GM12875 (cell line): ENCODE data around the gene C1GALT1.

Experiments used
- H3K4me3 ChIP-seq: one replicate; pipeline ENCODE4 v1.5.1; 2011; ENCODE audit warnings: low read depth, low read length, control low read depth
- TF ChIP-seq, protein P1 (sequence below): IDR thresholded peaks from 2 replicates; pipeline ENCODE4 v1.5.1; 2011; ENCODE audit warnings: low read depth, mild to moderate bottlenecking, control low read depth, inconsistent platforms, low read length, moderate library complexity, borderline replicate concordance; ENCODE audit not compliant: insufficient read depth

C1GALT1 gene

DNA sequence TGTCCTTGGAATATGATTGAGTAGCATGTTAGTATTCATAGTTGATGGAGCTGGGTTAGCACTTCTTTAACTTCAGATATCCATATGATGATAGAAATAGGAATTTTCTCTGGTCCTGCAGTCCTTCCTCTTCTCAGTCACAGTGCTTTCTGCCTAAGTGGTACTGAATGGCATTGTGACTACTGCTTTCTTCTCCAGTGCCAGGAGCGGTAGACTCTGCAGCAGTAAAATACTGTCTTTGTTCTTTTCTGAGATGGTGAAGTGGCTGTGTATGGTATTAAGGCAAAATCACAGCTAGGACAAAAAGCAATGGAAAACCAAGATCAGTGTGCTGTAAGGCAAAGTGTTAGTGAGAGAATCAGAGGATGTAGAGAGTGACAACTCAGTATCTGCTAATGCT is 46.6 kb downstream of the C1GALT1 start:
- TF ChIP-seq, protein P1, sequence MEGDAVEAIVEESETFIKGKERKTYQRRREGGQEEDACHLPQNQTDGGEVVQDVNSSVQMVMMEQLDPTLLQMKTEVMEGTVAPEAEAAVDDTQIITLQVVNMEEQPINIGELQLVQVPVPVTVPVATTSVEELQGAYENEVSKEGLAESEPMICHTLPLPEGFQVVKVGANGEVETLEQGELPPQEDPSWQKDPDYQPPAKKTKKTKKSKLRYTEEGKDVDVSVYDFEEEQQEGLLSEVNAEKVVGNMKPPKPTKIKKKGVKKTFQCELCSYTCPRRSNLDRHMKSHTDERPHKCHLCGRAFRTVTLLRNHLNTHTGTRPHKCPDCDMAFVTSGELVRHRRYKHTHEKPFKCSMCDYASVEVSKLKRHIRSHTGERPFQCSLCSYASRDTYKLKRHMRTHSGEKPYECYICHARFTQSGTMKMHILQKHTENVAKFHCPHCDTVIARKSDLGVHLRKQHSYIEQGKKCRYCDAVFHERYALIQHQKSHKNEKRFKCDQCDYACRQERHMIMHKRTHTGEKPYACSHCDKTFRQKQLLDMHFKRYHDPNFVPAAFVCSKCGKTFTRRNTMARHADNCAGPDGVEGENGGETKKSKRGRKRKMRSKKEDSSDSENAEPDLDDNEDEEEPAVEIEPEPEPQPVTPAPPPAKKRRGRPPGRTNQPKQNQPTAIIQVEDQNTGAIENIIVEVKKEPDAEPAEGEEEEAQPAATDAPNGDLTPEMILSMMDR: no peak
- no peak overlapping the region for H3K4me3 ChIP-seq

DNA sequence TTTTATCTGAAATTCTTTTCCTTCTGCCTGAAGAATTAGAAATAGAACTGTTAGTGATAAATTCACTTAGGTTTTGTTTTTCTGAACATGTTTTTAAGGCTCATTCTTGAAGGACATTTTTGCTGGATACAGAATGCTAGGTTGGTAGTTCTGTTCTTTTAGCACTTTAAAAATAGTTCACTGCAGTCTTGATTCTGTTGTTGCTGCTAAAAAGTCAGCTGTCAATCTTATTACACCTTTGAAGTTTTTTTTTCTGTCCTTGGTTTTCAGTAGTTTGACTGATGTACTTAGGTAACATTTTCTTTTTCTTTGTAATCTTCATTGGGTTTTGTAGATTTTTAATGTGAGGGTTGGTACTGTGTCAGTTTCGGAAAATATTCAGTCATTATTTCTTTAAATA is 48.7 kb downstream of the C1GALT1 start:
- no peak overlapping the region for H3K4me3 ChIP-seq
- TF ChIP-seq, protein P1: no peak

DNA sequence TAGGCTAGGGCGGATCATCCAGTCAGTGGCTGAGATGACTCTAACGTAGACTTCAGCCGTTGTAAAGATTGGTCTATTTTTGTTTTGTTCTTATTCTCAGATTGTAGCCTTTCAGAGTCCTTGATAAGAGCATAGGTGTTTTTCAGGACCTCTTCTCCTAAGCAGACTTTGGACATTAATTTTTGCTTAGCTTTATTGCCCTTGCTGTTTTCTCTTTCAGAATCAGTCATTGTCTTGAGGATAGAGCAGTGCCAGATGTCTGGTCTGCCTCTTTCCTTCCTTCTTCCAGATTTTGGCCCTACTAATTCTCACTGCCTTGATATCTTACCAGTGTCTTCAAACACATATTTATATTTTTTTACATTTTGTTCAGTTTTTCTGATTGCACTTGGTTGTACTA is 49.5 kb downstream of the C1GALT1 start:
- H3K4me3 ChIP-seq: no peak overlapping the region
- TF ChIP-seq, protein P1: no peak

DNA sequence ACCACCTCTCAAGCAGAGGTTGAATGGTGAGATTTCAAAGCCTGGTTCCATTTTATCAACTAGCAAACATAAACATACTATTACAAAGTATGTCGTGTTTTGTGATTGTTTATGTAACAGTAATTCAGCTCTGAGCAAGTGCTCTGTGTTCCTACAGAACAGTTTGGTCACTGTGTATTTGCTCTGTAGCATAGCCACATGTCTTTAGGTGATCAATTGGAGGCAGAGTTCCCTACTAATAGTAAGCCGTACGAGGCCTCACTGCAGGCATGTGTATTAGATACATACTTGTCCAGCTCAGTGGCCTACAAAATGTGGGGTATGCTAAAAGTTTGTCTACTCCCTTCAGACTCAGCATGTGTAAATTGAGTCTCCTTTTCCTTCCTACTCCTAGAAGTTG is 53.0 kb downstream of the C1GALT1 start:
- TF ChIP-seq, protein P1: no peak
- H3K4me3 ChIP-seq: no peak overlapping the region

DNA sequence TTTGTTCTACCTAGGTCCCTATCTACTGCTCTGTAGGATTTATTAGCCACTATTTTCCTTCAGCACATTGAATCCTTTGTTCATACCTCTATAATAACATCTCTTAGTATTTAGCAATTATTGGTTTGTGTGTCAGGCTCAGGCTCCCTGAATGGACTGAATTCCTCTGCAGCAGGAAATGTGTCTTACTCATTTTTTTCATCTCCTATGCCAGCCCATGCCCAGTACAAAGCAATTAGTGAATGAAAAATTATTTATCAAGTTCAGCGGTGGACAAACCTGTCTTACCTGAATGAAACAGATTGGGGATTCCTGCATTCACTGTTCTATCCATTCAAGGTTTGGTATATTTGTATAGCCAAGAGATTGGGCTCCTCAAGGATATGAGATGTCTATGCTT is 53.7 kb downstream of the C1GALT1 start:
- TF ChIP-seq, protein P1: no peak
- H3K4me3 ChIP-seq: no peak overlapping the region

DNA sequence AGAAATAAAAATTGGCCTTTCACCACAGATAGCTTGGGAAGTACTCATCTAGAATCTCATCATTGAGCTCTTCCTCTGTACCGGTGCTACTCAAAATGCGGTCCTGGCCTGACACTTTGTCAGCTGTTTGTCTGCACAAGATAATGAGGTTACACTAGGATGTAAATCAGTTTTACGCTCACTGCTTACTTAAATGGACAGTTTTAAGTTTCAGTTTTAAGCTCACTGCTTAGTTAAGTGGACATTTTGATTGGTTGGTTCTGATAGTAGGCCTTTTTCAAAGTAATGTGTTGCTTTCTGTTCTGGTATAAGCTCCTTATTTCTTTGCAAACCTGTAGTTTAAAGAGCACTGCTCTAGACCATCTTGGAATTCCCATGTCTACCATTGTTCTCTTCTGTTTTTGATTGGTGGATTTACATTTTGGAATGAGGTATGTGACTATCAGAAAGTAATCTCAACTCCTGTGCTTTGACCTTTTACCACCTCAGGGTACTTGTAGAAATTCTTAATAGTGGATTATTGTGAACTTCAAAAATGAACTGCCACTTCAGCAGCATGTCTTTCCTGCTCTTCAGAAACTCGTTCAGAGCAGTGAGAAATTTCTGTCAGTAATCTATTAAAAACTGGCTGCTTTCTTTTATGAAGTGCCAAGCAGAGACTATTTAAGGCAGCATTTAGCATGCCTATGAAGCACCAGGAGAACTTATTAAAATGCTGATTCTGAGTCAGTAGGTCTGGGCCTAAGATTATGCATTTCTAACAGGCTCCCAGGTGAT is 55.0 kb downstream of the C1GALT1 start:
- H3K4me3 ChIP-seq: no peak overlapping the region
- TF ChIP-seq, protein P1: no peak

DNA sequence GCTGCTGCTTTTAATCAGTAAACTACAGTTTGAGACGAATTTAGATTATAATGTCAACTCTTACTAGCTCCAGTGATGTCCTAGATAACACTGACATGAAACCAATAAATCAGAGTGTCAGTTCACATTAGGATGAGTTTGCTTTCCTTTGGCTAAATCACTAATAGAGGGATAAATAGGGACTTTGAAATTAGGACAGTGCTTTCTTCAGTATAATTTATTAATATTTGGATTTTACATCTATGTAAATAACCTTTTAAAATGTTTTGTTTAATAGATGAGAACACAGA is 55.6 kb downstream of the C1GALT1 start:
- H3K4me3 ChIP-seq: no peak overlapping the region
- TF ChIP-seq, protein P1: no peak
